ENCODE measurements around the gene NHERF1. TPM values are rescaled to one million over a fixed set of nuclear protein-coding genes. Genes with fewer than 3 reads are reported as not detected.

NHERF1 gene
- total RNA-seq, 1 experiment from 2014 or later = 218 TPM

DNA sequence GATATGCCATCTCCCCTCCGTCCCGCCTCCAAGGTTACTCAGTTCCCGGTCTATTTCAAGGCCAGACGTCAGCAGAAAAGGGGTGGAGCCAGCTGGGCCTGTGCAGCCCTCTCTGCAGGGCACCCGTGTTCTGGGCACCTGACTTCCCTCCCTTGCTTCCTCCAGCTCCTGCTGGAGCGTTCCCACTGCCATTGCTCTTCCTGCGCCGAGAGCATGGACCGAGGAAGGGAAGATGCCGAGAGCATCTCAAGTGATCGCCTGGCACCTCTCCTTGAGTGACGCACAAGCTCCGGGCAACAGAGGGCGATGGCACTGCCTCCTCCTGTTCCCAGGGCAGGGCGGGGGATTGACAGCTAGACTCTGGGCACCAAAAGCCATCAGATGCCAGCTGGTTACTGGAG, 57.2 kb downstream of the NHERF1 start:
- no peak for DNase-seq
- no peaks in the 10 kb centered on the region for H3K9me3 ChIP-seq
- H3K36me3 Mint-ChIP-seq (ENCODE audit: insufficient read depth, unreplicated experiment) = no peaks in the 10 kb centered on the region
- intact Hi-C loops (cut with micrococcal nuclease; ENCODE audit: unreplicated experiment) = no loop called here
- H3K27me3 ChIP-seq (replicated peaks; ENCODE audit: control insufficient read depth, insufficient read depth, low read length) = no peaks in the 10 kb centered on the region
- H3K4me1 ChIP-seq = no peaks in the 10 kb centered on the region
- TF ChIP-seq, protein P1, sequence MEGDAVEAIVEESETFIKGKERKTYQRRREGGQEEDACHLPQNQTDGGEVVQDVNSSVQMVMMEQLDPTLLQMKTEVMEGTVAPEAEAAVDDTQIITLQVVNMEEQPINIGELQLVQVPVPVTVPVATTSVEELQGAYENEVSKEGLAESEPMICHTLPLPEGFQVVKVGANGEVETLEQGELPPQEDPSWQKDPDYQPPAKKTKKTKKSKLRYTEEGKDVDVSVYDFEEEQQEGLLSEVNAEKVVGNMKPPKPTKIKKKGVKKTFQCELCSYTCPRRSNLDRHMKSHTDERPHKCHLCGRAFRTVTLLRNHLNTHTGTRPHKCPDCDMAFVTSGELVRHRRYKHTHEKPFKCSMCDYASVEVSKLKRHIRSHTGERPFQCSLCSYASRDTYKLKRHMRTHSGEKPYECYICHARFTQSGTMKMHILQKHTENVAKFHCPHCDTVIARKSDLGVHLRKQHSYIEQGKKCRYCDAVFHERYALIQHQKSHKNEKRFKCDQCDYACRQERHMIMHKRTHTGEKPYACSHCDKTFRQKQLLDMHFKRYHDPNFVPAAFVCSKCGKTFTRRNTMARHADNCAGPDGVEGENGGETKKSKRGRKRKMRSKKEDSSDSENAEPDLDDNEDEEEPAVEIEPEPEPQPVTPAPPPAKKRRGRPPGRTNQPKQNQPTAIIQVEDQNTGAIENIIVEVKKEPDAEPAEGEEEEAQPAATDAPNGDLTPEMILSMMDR (IDR thresholded peaks at IDR 0.05; ENCODE audit: insufficient read depth in 1 of 2, low read depth in 1 of 2, low read length in 1 of 2, severe bottlenecking in 1 of 2, unreplicated experiment in 1 of 2) = no peak
- H3K4me1 Mint-ChIP-seq (ENCODE audit: low read depth, unreplicated experiment) = no peaks in the 10 kb centered on the region
- H3K27ac Mint-ChIP-seq (ENCODE audit: unreplicated experiment) = no peak overlapping the region
- BruUV-seq (replicated peaks) = no TSS peak
- no peaks in the 10 kb centered on the region for H3K9me3 Mint-ChIP-seq (ENCODE audit: unreplicated experiment)
- no peak overlapping the region for H3K4me3 ChIP-seq (ENCODE audit: low read depth, low read length)
- ChIA-PET POLR2A (interaction anchor here (0.5 kb wide), 1 partner anchor 68 kb away, joined by 8 read pairs; no protein-coding TSS in a partner anchor), CTCF (no interaction called here)
- H3K36me3 ChIP-seq (ENCODE audit: control insufficient read depth, insufficient read depth, low read length) = 0 out of 2 replicates have a peak, but pooled peaks cover 1% of the 10 kb centered on the region
- no peak overlapping the region for H3K4me3 Mint-ChIP-seq (ENCODE audit: unreplicated experiment)
- no peaks in the 10 kb centered on the region for H3K27me3 Mint-ChIP-seq (ENCODE audit: insufficient read depth, unreplicated experiment)

DNA sequence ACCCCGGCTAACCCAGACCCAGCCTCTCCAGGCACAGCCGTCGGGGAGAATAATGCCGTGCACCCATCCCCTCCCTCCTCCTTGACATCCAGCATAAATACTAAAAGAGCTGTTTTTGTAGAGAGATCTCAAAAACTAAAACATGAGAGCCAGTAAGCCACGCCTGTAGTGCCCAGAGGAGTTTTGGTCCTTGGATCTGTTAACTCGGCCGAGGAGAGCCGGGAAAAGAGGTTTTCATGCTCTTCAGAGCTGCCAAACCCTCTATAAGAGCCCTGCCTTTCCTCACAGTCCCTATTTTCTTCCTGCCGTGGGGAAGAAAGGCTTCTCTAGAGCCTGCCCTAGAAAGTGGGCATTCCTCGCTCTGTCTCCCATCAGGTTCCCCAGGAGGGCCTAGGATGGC, 57.9 kb downstream of the NHERF1 start:
- Mint-ChIP-seq H3K9me3 (ENCODE audit: unreplicated experiment) (no peaks in the 10 kb centered on the region), H3K36me3 (ENCODE audit: insufficient read depth, unreplicated experiment) (no peaks in the 10 kb centered on the region), H3K4me1 (ENCODE audit: low read depth, unreplicated experiment) (no peaks in the 10 kb centered on the region), H3K4me3 (ENCODE audit: unreplicated experiment) (no peak overlapping the region), H3K27ac (ENCODE audit: unreplicated experiment) (no peak overlapping the region), H3K27me3 (ENCODE audit: insufficient read depth, unreplicated experiment) (no peaks in the 10 kb centered on the region)
- CTCF ChIA-PET = interaction anchor here (0.5 to 1.7 kb wide), 2 partner anchors 11 to 69 kb away, joined by 3 to 5 read pairs; partner anchors contain the start of gene RAB37
- intact Hi-C loops (cut with micrococcal nuclease; ENCODE audit: unreplicated experiment) = no loop called here
- BruUV-seq (replicated peaks) = no TSS peak
- H3K27me3 ChIP-seq (replicated peaks; ENCODE audit: control insufficient read depth, insufficient read depth, low read length) = no peaks in the 10 kb centered on the region
- TF ChIP-seq, protein P1 (IDR thresholded peaks at IDR 0.05; ENCODE audit: insufficient read depth in 1 of 2, low read depth in 1 of 2, low read length in 1 of 2, severe bottlenecking in 1 of 2, unreplicated experiment in 1 of 2) = no peak
- H3K4me3 ChIP-seq (ENCODE audit: low read depth, low read length) = no peak overlapping the region
- no peaks in the 10 kb centered on the region for H3K4me1 ChIP-seq
- no peaks in the 10 kb centered on the region for H3K9me3 ChIP-seq
- POLR2A ChIA-PET = interaction anchor here (0.5 kb wide), 1 partner anchor 67 kb away, joined by 3 read pairs; no protein-coding TSS in a partner anchor
- H3K36me3 ChIP-seq (ENCODE audit: control insufficient read depth, insufficient read depth, low read length) = 0 out of 2 replicates have a peak, but pooled peaks cover 1% of the 10 kb centered on the region
- no peak for DNase-seq

- no peaks in the 10 kb centered on the region for H3K4me1 Mint-ChIP-seq (ENCODE audit: low read depth, unreplicated experiment)
- Histone ChIP-seq H3K4me3 (ENCODE audit: low read depth, low read length) (no peak overlapping the region), H3K36me3 (ENCODE audit: control insufficient read depth, insufficient read depth, low read length) (0 out of 2 replicates have a peak, but pooled peaks cover 1% of the 10 kb centered on the region), H3K9me3 (no peaks in the 10 kb centered on the region), H3K4me1 (no peaks in the 10 kb centered on the region), H3K27me3 (replicated peaks; ENCODE audit: control insufficient read depth, insufficient read depth, low read length) (no peaks in the 10 kb centered on the region)
- ChIA-PET CTCF (interaction anchor here (1.7 kb wide), 1 partner anchor 70 kb away, joined by 5 read pairs; the partner anchor contains the start of gene RAB37), POLR2A (interaction anchor here (0.6 kb wide), 1 partner anchor 205 kb away, joined by 3 read pairs; the partner anchor contains the start of gene MRPL58)
- H3K27ac Mint-ChIP-seq (ENCODE audit: unreplicated experiment) = no peak overlapping the region
- TF ChIP-seq, protein P1 (IDR thresholded peaks at IDR 0.05; ENCODE audit: insufficient read depth in 1 of 2, low read depth in 1 of 2, low read length in 1 of 2, severe bottlenecking in 1 of 2, unreplicated experiment in 1 of 2) = no peak
- H3K27me3 Mint-ChIP-seq (ENCODE audit: insufficient read depth, unreplicated experiment) = no peaks in the 10 kb centered on the region
- no TSS peak for BruUV-seq (replicated peaks)
- H3K9me3 Mint-ChIP-seq (ENCODE audit: unreplicated experiment) = no peaks in the 10 kb centered on the region
- DNase-seq = no peak
- H3K36me3 Mint-ChIP-seq (ENCODE audit: insufficient read depth, unreplicated experiment) = no peaks in the 10 kb centered on the region
- intact Hi-C loops (cut with micrococcal nuclease; ENCODE audit: unreplicated experiment) = no loop called here
- no peak overlapping the region for H3K4me3 Mint-ChIP-seq (ENCODE audit: unreplicated experiment)
Observed at GRCh38 chr17:74807441-74807840, 59.0 kb downstream of the NHERF1 start.
